Motor neuron (in vitro differentiated cells): ENCODE data around the gene RPS6KA1. TPM values are rescaled to one million over a fixed set of nuclear protein-coding genes. Genes with fewer than 3 reads are reported as not detected.
"Not testable (repeated sequence)": the region's sequence is repeated elsewhere in the genome, so short reads cannot be mapped to it uniquely, and the experiment has no call there.

Source experiments
- ATAC-seq, 8 experiments: fragments of 200-7000 bp; cut with Tn5 transposase; replicated peaks in 6 of 8; 2 replicates each; pipeline ENCODE4 v1.8.0; 2021; ENCODE audit warnings: mild to moderate bottlenecking in 8 of 8, moderate library complexity in 8 of 8
- H3K27ac ChIP-seq, 2 donors: fragments of 250-450 bp; sonication (Bioruptor Pico); 2 replicates each; pipeline ENCODE4 v1.9.0; 2021; ENCODE audit warnings: antibody characterized with exemption in 2 of 2, mild to moderate bottlenecking in 2 of 2, moderate library complexity in 1 of 2
- H3K4me1 ChIP-seq, 2 donors: fragments of 250-450 bp; sonication (Bioruptor Pico); replicated peaks in 1 of 2; 2 replicates each; pipeline ENCODE4 v1.6.1; 2021; ENCODE audit warnings: antibody characterized with exemption in 2 of 2, mild to moderate bottlenecking in 2 of 2, moderate library complexity in 1 of 2
- H3K4me3 ChIP-seq, 5 donors: fragments of 250-450 bp; sonication (Bioruptor Pico); 2 replicates each; pipeline ENCODE4 v1.9.0; 2021; ENCODE audit warnings: antibody characterized with exemption in 5 of 5, mild to moderate bottlenecking in 5 of 5, moderate library complexity in 4 of 5
- WGBS, 10 experiments: fragments of 450-650 bp; shearing (Covaris generic); methylation state at CpG; one replicate each; pipeline ENCODE4 v1.0.0; 2022; 5-methylcytosine and 5-hydroxymethylcytosine counted together
- in situ Hi-C, 9 experiments: fragments of 400-800 bp; cut with MboI; loops; one replicate each; pipeline ENCODE4 v1.15.0; 2021; ENCODE audit warnings: low sequenced_read_pairs in 9 of 9, low pct_unique_long_range_greater_than_20kb in 2 of 9; ENCODE audit not compliant: unreplicated experiment in 9 of 9
- total RNA-seq, 8 experiments: library from RNA; unstranded; fragments of 300-600 nt; gene quantifications; 2 replicates each; pipeline versions ENCODE4 v1.2.3 to v1.2.4, GENCODE V29; 2022

The RPS6KA1 gene
- total RNA-seq, result 10 to 100 TPM in 2 of 8 experiments, 1 to 10 TPM in 6; 1.5 to 11.7 (median 6.0) TPM

GRCh38 chr1:26529655-26530409 is at the start of gene RPS6KA1:
Gene RPS6KA1, plus strand, starts transcription at chr1:26529761. Its CDS starts 160 bp downstream, at chr1:26529921.
- H3K27ac ChIP-seq, result peak within 1 kb of the TSS; percentile 10 to 24
- peaks cover 11 to 15% of the 10 kb centered on the region in 2 donors for H3K4me1 ChIP-seq
- H3K4me3 ChIP-seq, result peak within 1 kb of the TSS; percentile 52 to 79 (median 75)
- WGBS, 10 experiments, result 0% methylated on average over 4 of the region's 86 CpGs; no CpG with 5 or more reads in 8 of the 10 experiments
- in situ Hi-C loops, result no loop called here
- ATAC-seq, result peak; percentile 81 to 94 (median 91)

DNA sequence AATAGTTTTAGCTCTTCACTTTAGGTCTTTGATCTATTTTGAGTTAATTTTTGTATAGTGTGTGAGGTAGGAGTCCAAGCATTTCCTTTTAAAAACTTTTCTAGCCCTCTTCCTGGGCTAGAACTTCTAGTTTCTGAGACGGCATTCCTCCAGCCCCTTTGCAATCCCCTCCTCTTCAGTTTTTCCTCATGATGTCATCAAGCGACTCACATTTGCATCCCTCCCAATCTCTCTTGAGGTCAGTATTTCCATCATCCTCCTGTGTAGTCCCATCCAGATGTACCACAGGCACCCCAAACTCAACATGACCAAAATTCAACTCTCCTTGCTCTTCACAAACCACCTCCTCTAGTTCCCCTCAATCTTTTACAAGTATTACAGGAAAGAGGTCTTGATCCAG is 46.6 kb upstream of the RPS6KA1 start:
- 40 to 91% (median 71%) methylated on average over 1 to 2 of the region's 2 CpGs for WGBS, 10 experiments
- Histone ChIP-seq H3K27ac (no peak overlapping the region), H3K4me1 (peaks cover 6 to 9% of the 10 kb centered on the region in 2 donors), H3K4me3 (no peak overlapping the region)
- in situ Hi-C loops, result no loop called here
- no peak for ATAC-seq

GRCh38 chr1:26483980-26484379 is 45.6 kb upstream of the RPS6KA1 start:
- Histone ChIP-seq H3K27ac (no peak overlapping the region), H3K4me1 (peaks cover 6 to 9% of the 10 kb centered on the region in 2 donors), H3K4me3 (no peak overlapping the region)
- 0 to 100% (median 50%) methylated on average over 1 to 2 of the region's 2 CpGs; no CpG with 5 or more reads in 3 of the 10 experiments for WGBS, 10 experiments
- ATAC-seq, result no peak
- in situ Hi-C loops, result no loop called here

DNA sequence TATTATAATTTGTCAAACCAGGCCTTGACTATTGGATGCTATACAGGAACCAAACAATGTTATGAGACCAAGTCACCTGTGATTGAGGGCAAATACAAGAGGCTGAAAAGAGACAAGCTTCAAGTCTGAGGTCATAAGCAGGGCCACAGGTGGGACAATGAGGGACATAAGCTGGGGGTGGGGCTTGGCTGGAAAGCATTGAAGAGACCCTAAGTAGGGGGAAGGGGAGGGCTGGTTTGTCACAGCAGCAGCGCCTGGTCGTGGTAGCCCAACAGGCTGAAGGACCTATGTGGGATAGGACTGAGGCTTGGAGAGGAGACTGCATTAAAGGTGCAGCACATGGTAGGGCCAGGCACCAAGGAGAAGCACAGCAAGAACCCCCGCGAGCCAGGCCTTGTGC is 39.4 kb upstream of the RPS6KA1 start:
- in situ Hi-C loops, result no loop called here
- Histone ChIP-seq H3K27ac (no peak overlapping the region), H3K4me1 (peaks cover 6 to 9% of the 10 kb centered on the region in 2 donors), H3K4me3 (no peak overlapping the region)
- whole genome bisulfite sequencing, 10 experiments, result 58 to 100% (median 91%) methylated on average over 2 to 4 of the region's 4 CpGs; no CpG with 5 or more reads in 7 of the 10 experiments
- no peak for ATAC-seq

GRCh38 chr1:26493267-26493666 is 36.3 kb upstream of the RPS6KA1 start:
- ATAC-seq, result peak in 1 of 8 experiments; percentile 33

GRCh38 chr1:26493938-26494337 is 35.6 kb upstream of the RPS6KA1 start:
- Histone ChIP-seq H3K4me3 (no peak overlapping the region), H3K27ac (no peak overlapping the region), H3K4me1 (no peaks in the 10 kb centered on the region)
- 79 to 100% (median 95%) methylated on average over 1 to 3 of the region's 3 CpGs; no CpG with 5 or more reads in 2 of the 10 experiments for WGBS, 10 experiments
- ATAC-seq, result no peak
- in situ Hi-C loops, result no loop called here

More at GRCh38 chr1:26493267-26493666, 36.3 kb upstream of the RPS6KA1 start:
- H3K4me1 ChIP-seq, result no peaks in the 10 kb centered on the region
- in situ Hi-C loops, result no loop called here
- H3K4me3 ChIP-seq, result no peak overlapping the region
- no peak overlapping the region for H3K27ac ChIP-seq
- WGBS, 10 experiments, result 0 to 82% (median 67%) methylated on average over 1 to 3 of the region's 3 CpGs; no CpG with 5 or more reads in 1 of the 10 experiments

DNA sequence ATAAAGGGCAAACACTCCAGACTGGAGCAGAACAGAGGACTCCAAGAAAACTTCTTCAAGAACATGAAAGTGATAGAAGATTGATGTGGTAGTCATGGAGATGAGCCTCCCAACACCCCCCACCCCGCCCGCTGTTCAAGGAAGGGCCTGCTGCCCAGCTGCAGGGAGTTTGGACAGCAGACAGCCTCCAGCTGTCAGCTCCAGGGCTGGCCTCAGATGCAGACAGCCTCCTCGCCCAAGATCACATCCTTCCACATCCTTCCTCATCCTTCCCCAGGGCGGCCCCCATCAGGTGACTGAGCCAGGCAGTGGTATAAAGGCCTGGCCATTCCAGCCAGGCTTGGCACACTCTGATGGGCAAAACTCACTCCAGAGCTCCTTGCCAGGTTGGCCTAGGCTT is 32.7 kb upstream of the RPS6KA1 start:
- Histone ChIP-seq H3K4me1 (peaks cover 0 to 2% of the 10 kb centered on the region in 2 donors), H3K27ac (no peak overlapping the region), H3K4me3 (no peak overlapping the region)
- in situ Hi-C loops, result no loop called here
- 30 to 73% (median 63%) methylated on average over 2 to 4 of the region's 4 CpGs; no CpG with 5 or more reads in 7 of the 10 experiments for WGBS, 10 experiments
- ATAC-seq, result no peak

DNA sequence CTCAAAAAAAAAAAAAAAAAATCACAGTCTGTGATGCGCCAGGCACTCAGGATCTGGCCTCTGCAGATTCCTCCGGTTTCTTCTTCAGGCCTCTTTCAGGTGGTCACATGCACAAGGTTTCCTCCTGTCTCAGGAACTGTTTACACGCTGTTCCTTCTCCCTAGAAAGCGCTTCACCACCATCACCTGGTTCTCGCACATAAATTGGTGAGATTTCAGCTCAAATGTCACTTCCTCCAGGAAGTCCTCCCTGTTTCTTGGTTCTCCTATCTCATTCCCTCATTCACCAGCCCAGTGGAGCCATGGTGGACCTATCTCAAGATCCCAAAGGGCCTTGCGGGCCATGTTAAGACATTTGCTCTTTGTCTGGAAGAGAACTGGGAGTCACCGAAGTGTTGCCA is 30.7 kb upstream of the RPS6KA1 start:
- H3K27ac ChIP-seq, result no peak overlapping the region
- in situ Hi-C loops, result no loop called here
- no peak overlapping the region for H3K4me3 ChIP-seq
- 92 to 100% (median 95%) methylated on average over 2 to 7 of the region's 7 CpGs; no CpG with 5 or more reads in 3 of the 10 experiments for WGBS, 10 experiments
- H3K4me1 ChIP-seq, result peaks cover 0 to 2% of the 10 kb centered on the region in 2 donors
- ATAC-seq, result no peak

GRCh38 chr1:26500488-26501175 is 28.9 kb upstream of the RPS6KA1 start:
- Histone ChIP-seq H3K4me1 (peaks cover 0 to 2% of the 10 kb centered on the region in 2 donors), H3K4me3 (peak overlapping the region; percentile 45 to 68 (median 59)), H3K27ac (peak overlapping the region; percentile 54 to 70)
- ATAC-seq, result peak; percentile 75 to 87 (median 83)
- WGBS, 10 experiments, result no CpG with 5 or more reads among the region's 74 CpGs
- in situ Hi-C loops, result no loop called here

- ATAC-seq, in situ Hi-C loops, H3K4me3 ChIP-seq, H3K27ac ChIP-seq, H3K4me1 ChIP-seq: not testable (repeated sequence)
- 17 to 80% (median 53%) methylated on average over 1 to 2 of the region's 2 CpGs for WGBS, 10 experiments
Observed at GRCh38 chr1:26510711-26511110, 18.9 kb upstream of the RPS6KA1 start.

- 17 to 89% (median 68%) methylated on average over 1 to 4 of the region's 4 CpGs; no CpG with 5 or more reads in 4 of the 10 experiments for WGBS, 10 experiments
- in situ Hi-C loops, H3K4me1 ChIP-seq, ATAC-seq, H3K27ac ChIP-seq, H3K4me3 ChIP-seq: not testable (repeated sequence)
Observed at GRCh38 chr1:26515836-26516235, 13.7 kb upstream of the RPS6KA1 start.

GRCh38 chr1:26516987-26517765 is 12.4 kb upstream of the RPS6KA1 start:
- Histone ChIP-seq H3K4me3 (no peak overlapping the region), H3K4me1 (no peaks in the 10 kb centered on the region), H3K27ac (no peak overlapping the region)
- ATAC-seq, result no peak
- WGBS, 10 experiments, result 60 to 100% (median 86%) methylated on average over 1 to 4 of the region's 4 CpGs
- in situ Hi-C loops, result no loop called here

DNA sequence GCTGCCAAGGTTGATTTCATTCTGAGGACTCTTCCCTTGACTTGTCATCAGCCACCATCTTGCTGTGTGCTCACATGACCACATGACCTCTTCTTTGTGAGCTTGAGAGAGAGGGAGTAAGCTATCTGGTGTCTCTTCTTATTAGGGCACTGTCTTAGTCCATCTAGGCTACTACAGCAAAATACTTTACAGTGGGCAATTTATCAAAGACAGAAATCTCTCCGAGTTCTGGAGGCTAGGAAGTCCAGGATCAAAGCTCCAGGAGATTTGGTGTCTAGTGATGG is 11.9 kb upstream of the RPS6KA1 start:
- Histone ChIP-seq H3K4me3 (no peak overlapping the region), H3K27ac (no peak overlapping the region), H3K4me1 (no peaks in the 10 kb centered on the region)
- 67 to 93% (median 80%) methylated on average over 1 of the region's 1 CpG; no CpG with 5 or more reads in 5 of the 10 experiments for WGBS, 10 experiments
- in situ Hi-C loops, result no loop called here
- ATAC-seq, result no peak
